TTC549 (cell line): ENCODE data around the gene THOC7.

Source experiments
- FAIRE-seq: peaks from 2 replicates; lab custom pipeline; 2012; peaks lifted over from hg19 to GRCh38; lab: Jason Lieb, UNC

The THOC7 gene

DNA sequence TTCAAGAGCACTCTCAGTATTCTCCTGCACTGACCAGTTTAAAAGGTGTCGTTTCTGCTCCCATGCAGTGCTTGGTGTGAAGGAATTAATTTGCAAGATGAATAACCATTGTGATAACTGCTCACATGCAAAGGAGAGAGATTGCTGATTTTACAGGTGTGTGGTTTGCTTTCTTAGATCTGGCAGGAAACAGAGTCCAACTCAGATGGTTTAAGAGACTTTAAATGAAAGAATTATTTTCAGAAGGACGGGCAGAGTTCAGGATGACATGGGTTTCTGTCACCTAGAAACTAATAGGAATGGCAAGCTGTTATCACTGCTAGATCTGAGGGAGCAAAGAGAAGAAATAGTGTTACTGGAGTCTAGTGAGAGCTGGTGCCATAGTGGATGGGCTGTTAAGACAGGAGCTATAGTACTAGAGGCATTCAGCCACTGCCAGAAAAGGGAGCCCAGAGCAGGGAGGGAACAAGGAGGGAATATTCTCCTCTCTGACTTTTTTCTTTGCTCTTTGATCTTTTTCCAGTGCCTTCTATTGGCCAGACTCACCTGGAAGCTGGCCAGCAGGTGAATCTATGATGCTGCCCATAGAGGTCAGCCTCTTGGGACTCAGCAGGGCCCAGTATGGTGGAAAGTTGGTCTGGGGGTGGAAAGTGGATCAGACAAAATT, 14.9 kb upstream of the THOC7 start:
- FAIRE-seq, result no peak

DNA sequence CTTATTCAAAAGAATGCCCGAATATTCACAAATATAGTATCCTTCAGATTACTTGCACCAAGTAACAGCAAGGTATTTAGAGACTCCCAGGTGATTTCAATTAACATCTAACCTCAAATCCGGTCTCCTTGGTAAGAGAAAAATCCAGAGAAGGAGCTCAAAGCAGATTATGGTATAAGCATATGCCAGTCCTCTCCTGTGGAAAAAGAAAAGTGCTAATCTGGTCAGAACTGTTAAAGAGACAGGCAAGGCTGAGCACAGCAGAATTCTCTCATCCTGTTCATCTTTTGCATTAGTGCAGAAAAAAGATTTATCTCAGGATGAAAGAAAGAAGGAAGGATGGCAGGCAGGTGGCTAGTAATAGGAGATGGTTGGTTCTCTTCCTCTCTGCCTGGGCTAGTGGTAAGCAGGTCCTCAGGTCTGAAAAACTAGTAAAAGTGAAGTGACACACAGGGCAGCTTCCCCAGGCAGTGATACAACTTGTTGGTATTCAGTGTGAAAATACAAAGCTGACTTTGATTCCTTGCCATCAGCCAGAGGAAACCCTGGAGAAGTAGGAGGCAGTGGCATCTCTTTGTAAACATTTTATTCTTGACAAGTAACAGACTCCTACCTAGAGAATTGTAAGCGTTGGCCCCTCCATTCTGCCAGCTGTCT, 14.3 kb upstream of the THOC7 start:
- no peak for FAIRE-seq

- FAIRE-seq, result no peak
Measured at GRCh38 chr3:63876260-63876659, 12.7 kb upstream of the THOC7 start.

DNA sequence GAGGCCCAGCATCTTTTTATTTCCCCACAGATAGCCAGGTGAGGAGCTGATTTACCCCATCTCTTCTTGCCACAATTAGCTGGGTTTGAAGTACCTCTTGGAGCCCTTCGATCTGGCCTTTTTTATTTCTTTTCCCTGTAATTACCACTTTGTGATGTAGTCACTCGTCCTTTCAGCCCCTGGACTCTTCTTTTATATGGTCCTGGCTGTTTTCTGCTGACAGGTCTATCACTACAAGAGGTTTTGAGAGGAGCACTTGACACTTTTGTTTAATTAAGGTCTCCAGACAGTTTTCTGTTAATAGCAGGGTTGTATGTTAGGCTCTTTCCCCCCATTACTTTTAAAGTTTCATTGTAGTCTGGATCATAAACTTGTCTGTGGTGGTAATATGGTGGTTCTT, 11.9 kb upstream of the THOC7 start:
- FAIRE-seq, result no peak

- no peak for FAIRE-seq
Measured at GRCh38 chr3:63874769-63875168, 11.2 kb upstream of the THOC7 start.

- FAIRE-seq, result no peak
Measured at GRCh38 chr3:63872135-63872924, 8.7 kb upstream of the THOC7 start.

GRCh38 chr3:63870615-63871005, 7.0 kb upstream of the THOC7 start:
- no peak for FAIRE-seq

- FAIRE-seq, result no peak
Measured at GRCh38 chr3:63869940-63870614, 6.5 kb upstream of the THOC7 start.

GRCh38 chr3:63867225-63867624, 3.6 kb upstream of the THOC7 start:
- FAIRE-seq, result no peak

DNA sequence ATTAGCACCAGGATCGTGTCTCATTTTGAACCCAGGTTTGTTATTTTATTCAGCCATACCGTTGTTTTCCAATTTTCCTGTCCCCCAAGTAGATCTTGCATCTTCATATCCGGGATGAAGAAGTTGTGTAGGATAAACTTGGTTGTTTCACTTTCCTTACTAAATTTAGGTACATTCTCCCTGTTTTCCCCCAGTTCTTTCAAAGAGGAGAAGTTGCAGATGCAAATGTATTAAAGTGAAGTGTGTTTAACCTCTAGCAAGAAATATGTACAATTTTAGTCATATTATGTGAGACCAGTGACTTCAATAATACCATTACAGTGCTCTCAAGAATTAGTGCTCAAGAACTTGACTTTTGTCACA, 1.3 kb upstream of the THOC7 start:
- FAIRE-seq, result no peak

GRCh38 chr3:63864008-63864964, 681 bp upstream of the THOC7 start:
- no peak for FAIRE-seq

DNA sequence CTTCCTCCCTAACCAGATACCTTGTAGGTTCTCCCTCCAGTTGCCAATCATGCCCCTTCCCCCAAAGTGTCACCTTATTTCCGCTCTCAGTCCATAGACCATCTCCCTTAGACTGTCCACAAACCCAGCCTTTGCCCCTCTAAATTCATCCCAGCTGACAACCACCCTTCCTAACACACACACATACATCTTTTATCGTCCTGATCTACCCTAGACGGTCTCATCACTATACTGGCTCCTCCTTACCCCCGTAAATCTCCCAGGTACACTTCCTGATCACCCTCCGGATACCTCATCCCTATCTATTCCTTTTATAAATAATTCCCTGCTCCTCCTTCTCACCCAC, 828 bp downstream of the THOC7 start:
- FAIRE-seq, result no peak

DNA sequence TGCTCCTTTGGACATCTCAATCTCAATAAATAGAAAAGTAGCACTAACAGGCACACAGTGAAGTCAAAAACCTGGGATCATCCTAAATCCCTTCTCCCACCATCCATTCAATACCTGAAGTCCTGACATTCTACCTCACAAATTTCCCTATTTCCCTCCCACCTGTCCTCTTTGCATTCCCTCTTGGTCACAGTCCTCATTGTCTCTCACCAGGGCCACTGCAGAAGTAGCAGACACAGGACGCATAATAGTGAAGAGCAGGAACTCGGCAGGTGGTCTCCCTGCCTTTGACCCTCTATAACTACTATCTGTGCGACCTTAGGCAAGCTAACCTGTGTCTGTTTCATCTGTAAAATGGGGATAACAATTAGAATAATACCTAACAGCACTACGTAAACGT, 2.3 kb downstream of the THOC7 start:
- no peak for FAIRE-seq

DNA sequence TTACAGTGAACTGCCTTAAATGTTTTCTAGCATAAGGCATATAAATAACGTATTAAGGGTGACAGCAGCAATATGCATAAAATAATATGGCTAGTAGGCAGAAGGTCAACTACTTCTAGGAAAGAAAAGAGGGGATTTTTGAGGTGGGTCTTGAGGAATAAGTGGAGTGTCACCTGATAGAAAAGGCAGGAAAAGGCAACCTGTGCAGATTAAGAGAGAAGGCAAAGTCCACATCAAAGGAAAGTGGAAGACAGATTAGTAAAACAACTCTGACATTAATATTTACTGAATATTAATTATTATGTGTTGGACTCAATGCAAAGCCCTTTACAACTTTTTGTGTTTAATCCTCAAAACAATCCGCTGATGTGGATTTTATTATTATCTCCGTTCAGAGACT, 2.8 kb downstream of the THOC7 start:
- FAIRE-seq, result no peak

DNA sequence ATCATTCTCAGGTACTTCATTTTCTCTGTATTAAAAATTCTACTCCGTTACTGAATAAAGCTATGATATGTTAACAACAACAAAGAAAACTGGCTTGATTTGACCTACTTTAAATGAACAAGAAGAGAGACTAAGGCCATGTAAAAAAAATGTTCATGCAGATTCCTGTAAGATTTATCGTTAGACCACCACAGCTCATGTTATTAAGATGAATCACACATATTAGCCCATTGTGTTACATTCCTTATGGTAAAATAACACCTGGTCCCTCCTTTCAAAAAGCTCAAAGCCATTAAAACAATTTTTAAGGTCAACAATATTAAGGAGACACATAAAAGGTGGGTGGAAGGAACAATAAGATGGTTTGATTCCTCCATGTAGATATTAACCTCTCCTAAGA, 6.3 kb downstream of the THOC7 start:
- FAIRE-seq, result no peak

DNA sequence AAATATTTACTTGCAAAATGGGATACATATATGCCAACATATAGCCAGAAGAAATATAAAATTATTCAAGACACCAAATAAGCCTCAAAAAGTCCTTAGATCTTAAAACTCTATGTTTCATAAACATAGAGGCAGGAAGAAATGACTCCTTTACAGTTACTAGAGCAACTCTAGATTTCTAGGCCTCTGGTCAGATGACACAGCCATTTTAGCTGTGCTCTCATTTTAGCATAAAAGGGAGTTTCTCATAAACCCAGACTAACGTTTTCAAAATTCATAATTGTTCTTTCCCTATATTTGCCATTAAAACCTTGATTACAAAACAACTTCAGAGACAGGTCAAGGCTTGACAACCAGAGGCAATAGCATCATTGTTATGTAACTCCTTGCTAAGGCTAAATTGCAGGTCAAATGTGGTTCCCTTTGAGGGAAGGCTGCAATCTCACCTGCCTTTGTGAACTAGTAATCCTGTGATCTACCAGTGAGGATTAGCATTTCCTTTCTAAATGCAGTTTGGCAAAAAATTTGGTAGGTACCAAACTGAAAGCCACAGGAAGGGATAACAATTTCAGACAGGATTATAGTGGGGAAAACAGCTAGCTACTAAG, 8.2 kb downstream of the THOC7 start:
- no peak for FAIRE-seq

DNA sequence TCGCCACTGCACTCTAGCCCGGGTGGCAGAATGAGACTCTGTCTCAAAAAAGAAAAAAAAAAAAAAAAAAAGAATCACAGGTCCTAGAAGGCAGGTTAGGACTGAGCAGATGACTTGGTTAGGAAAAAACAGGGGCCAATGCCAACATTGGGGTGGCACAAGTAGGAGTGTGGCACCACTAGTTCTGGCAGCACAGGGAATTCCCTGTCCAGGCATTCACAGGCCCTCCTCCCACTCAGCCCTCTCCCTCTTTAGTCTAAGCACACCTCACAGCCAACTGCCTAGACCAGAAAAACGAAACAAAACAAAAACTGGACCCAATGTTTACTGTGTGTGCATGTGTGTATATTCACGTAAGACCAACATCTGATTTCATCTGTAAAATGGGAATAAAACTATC, 10.5 kb downstream of the THOC7 start:
- FAIRE-seq, result no peak

- FAIRE-seq, result no peak
Measured at GRCh38 chr3:63851287-63851686, 12.3 kb downstream of the THOC7 start.

GRCh38 chr3:63849175-63849574, 14.4 kb downstream of the THOC7 start:
- no peak for FAIRE-seq

- FAIRE-seq, result no peak
Measured at GRCh38 chr3:63847718-63848450, 15.7 kb downstream of the THOC7 start.

DNA sequence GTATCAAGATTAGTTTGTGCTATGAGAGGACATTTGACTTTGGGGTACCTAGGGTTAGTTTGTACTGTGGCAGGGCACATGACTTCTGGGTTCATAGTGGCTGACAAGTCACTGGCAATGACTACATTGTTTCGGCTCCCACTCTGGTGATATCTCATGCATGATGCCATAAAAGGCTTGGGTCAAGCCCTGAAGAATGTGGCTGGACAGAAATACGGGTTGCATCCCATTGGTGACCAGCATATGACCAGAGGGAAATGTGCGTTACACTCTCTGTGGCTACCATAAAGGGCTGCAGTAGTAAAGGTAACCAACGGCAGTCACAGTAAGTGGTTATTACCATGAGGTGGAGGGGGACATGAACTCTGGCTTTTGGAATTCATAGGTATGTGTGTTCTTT, 18.4 kb downstream of the THOC7 start:
- FAIRE-seq, result no peak
